K562 (cell line): ENCODE measurements around the gene SLFN14. TPM values are rescaled to one million over a fixed set of nuclear protein-coding genes. Genes with fewer than 3 reads are reported as not detected.

Experiments
- BMI1 ChIP-seq: fragments of 150-350 bp; IDR thresholded peaks from 2 replicates; pipeline ENCODE4 v1.6.1; 2014; ENCODE audit warnings: low read length
- FOXA3 ChIP-seq, 2 experiments: fragments of 450-650 bp in 1 of 2; sonication (generic) in 1 of 2; formaldehyde crosslinking; IDR thresholded peaks in 1 of 2; conservative IDR thresholded peaks in 1 of 2; 2 replicates each; pipeline versions ENCODE4 v1.4.0 to v1.8.0; 2020 to 2022; ENCODE audit warnings: mild to moderate bottlenecking in 2 of 2, missing genetic modification reagents in 1 of 2
- NFRKB ChIP-seq: fragments of 450-650 bp; IDR thresholded peaks from 2 replicates; pipeline ENCODE4 v1.6.1; 2016; ENCODE audit warnings: low read depth
- SNRNP70 ChIP-seq: fragments of 200-400 bp; formaldehyde crosslinking; optimal IDR thresholded peaks from 2 replicates; pipeline ENCODE3; 2017; ENCODE audit warnings: low read depth, low read length
- TAF7 ChIP-seq: fragments of 450-650 bp; IDR thresholded peaks from 2 replicates; pipeline ENCODE4 v1.6.1; 2016; ENCODE audit warnings: missing genetic modification characterization, missing compliant biosample characterization
- TGIF2 ChIP-seq: sonication (generic); formaldehyde crosslinking; IDR thresholded peaks from 2 replicates; pipeline ENCODE4 v1.8.1; 2022; ENCODE audit warnings: mild to moderate bottlenecking, missing genetic modification reagents, moderate library complexity
- ZBTB8A ChIP-seq: fragments of 450-650 bp; IDR thresholded peaks from 2 replicates; pipeline ENCODE4 v1.6.1; 2018; ENCODE audit warnings: mild to moderate bottlenecking, moderate library complexity; ENCODE audit not compliant: partially characterized antibody
- ZKSCAN3 ChIP-seq: fragments of 250-450 bp; sonication (Bioruptor Pico); IDR thresholded peaks from 2 replicates; pipeline ENCODE4 v1.4.0; 2020
- ZNF23 ChIP-seq: fragments of 250-450 bp; sonication (Bioruptor Pico); IDR thresholded peaks from 2 replicates; pipeline ENCODE4 v1.4.0; 2020; ENCODE audit warnings: mild to moderate bottlenecking
- ZSCAN32 ChIP-seq: fragments of 450-650 bp; formaldehyde crosslinking; IDR thresholded peaks from 2 replicates; pipeline ENCODE4 v1.4.0; 2020; ENCODE audit warnings: mild to moderate bottlenecking, moderate library complexity
- polyA plus RNA-seq, 8 experiments: library from polyadenylated mRNA; depleted of rRNA in 4 of 8; stranded (reverse) in 5 of 8; unstranded in 3 of 8; fragments of >200 nt; fragmentation: Nextera tagmentation in 2 of 8; fragmentation: Illumina TruSeq in 1 of 8; extraction: Ambion mirVana in 2 of 8; extraction: Trizol in 1 of 8; gene quantifications; 2 replicates each; pipeline versions ENCODE4 v1.2.1 to v1.2.3, GENCODE V29; 2011 to 2014; ENCODE audit warnings: inconsistent platforms in 1 of 8, missing spikeins in 1 of 8
- total RNA-seq, 7 experiments: library from RNA; depleted of rRNA in 6 of 7; stranded (reverse); fragments of >200 nt in 6 of 7; fragmentation: Illumina TruSeq in 2 of 7; extraction: Trizol in 2 of 7; gene quantifications; 2 replicates each; pipeline versions ENCODE4 v1.2.1 to v1.2.3, GENCODE V29; 2011 to 2021; ENCODE audit warnings: low replicate concordance in 1 of 7
- TF ChIP-seq, protein P1 (sequence below): fragments of 450-650 bp; IDR thresholded peaks from 2 replicates; pipeline ENCODE4 v1.6.1; 2016; ENCODE audit warnings: mild to moderate bottlenecking
- TF ChIP-seq, protein P2 (sequence below): sonication (generic); IDR thresholded peaks from 2 replicates; pipeline ENCODE4 v1.6.1; 2016
- TF ChIP-seq, protein P3 (sequence below), 2 experiments: IDR thresholded peaks; 2 replicates each; pipeline ENCODE4 v1.6.1; 2011; ENCODE audit warnings: borderline replicate concordance in 1 of 2, control low read depth in 1 of 2, low read depth in 1 of 2, low read length in 1 of 2, mild to moderate bottlenecking in 1 of 2, mixed read lengths in 1 of 2, moderate library complexity in 1 of 2; ENCODE audit not compliant: insufficient read depth in 1 of 2, insufficient read length in 1 of 2, poor library complexity in 1 of 2, severe bottlenecking in 1 of 2; ENCODE audit errors: extremely low read depth in 1 of 2
- TF ChIP-seq, protein P4 (sequence below): fragments of 250-450 bp; sonication (Bioruptor Pico); IDR thresholded peaks from 2 replicates; pipeline ENCODE4 v1.4.0; 2020
- TF ChIP-seq, protein P5 (sequence below): fragments of 450-650 bp; IDR thresholded peaks from 2 replicates; pipeline ENCODE4 v1.6.1; 2016

SLFN14 gene
- total and polyA plus RNA-seq, 9 of the 15 experiments (the other 6 are each of a cell fraction or from before 2014, with no cell fraction given), result 1.3 to 4.3 (median 3.1) TPM

DNA sequence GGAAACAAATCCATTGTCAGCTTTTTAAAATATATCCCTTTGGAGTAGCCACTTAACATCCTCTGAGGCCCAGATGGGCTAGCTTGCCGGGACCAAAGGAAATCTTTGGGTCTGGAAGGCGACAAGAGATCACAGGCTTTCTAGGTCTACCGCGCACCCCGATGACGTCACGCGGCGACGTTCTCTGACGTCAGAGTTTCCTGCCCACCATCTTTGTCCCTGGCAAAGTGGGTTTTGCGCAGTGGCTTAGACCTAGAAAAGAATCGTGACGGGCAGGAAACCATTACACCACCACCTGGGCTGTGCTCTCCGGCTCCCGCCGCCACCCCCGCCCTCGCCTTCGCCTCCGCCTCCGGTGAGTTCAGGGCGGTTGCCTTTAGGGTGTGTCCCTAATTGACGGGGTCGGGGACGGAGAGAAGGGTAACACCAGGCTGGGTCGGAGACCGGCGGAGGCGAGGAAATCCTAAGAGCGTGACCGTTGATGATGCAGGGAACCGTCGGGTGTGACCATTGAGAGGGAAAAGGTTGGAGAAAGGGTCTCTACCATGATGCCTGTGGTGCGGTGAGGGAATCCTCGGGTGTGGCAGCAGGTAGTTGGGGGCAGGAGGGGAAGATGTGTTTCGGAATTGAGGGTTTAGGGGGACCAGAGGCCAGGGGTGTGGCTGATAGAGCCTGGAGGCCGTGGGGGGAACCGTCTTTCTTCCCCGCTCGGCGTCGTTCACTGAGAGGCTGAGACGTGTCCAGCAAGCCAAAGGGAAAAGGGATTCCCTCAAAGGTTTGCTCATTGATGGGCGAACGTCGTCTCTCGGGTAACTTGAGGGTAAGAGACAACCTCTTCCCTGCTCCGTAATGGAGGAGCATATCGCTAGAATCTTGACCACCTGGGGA, 26.7 kb upstream of the SLFN14 start, which contains the start of gene AP2B1 (continued):
- TF ChIP-seq ZBTB8A (no peak), ZSCAN32 (peak; percentile 78), NFRKB (peak; percentile 94), TGIF2 (CRISPR knock-in tag) (no peak), SNRNP70 (no peak), TAF7 (tag) (peak; percentile 38; the same call in 1 of the 2 replicates), ZNF23 (CRISPR knock-in tag) (no peak), FOXA3 (CRISPR knock-in tag; conservative IDR thresholded peaks at IDR 0.05 in 1 of 2, IDR thresholded peaks at IDR 0.05 in 1 of 2) (no peak), BMI1 (no peak), ZKSCAN3 (no peak)
- TF ChIP-seq, protein P1, sequence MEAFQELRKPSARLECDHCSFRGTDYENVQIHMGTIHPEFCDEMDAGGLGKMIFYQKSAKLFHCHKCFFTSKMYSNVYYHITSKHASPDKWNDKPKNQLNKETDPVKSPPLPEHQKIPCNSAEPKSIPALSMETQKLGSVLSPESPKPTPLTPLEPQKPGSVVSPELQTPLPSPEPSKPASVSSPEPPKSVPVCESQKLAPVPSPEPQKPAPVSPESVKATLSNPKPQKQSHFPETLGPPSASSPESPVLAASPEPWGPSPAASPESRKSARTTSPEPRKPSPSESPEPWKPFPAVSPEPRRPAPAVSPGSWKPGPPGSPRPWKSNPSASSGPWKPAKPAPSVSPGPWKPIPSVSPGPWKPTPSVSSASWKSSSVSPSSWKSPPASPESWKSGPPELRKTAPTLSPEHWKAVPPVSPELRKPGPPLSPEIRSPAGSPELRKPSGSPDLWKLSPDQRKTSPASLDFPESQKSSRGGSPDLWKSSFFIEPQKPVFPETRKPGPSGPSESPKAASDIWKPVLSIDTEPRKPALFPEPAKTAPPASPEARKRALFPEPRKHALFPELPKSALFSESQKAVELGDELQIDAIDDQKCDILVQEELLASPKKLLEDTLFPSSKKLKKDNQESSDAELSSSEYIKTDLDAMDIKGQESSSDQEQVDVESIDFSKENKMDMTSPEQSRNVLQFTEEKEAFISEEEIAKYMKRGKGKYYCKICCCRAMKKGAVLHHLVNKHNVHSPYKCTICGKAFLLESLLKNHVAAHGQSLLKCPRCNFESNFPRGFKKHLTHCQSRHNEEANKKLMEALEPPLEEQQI, result 0 out of 2 replicates have a peak, but pooled peaks have one; percentile 60
- TF ChIP-seq, protein P2, sequence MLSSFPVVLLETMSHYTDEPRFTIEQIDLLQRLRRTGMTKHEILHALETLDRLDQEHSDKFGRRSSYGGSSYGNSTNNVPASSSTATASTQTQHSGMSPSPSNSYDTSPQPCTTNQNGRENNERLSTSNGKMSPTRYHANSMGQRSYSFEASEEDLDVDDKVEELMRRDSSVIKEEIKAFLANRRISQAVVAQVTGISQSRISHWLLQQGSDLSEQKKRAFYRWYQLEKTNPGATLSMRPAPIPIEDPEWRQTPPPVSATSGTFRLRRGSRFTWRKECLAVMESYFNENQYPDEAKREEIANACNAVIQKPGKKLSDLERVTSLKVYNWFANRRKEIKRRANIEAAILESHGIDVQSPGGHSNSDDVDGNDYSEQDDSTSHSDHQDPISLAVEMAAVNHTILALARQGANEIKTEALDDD, result no peak
- TF ChIP-seq, protein P3, sequence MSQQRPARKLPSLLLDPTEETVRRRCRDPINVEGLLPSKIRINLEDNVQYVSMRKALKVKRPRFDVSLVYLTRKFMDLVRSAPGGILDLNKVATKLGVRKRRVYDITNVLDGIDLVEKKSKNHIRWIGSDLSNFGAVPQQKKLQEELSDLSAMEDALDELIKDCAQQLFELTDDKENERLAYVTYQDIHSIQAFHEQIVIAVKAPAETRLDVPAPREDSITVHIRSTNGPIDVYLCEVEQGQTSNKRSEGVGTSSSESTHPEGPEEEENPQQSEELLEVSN (IDR thresholded peaks at IDR 0.05; ENCODE audit: borderline replicate concordance in 1 of 2, extremely low read depth in 1 of 2, insufficient read depth in 1 of 2, insufficient read length in 1 of 2, low read depth in 1 of 2, low read length in 1 of 2, poor library complexity in 1 of 2, severe bottlenecking in 1 of 2), result no peak
- TF ChIP-seq, protein P4, sequence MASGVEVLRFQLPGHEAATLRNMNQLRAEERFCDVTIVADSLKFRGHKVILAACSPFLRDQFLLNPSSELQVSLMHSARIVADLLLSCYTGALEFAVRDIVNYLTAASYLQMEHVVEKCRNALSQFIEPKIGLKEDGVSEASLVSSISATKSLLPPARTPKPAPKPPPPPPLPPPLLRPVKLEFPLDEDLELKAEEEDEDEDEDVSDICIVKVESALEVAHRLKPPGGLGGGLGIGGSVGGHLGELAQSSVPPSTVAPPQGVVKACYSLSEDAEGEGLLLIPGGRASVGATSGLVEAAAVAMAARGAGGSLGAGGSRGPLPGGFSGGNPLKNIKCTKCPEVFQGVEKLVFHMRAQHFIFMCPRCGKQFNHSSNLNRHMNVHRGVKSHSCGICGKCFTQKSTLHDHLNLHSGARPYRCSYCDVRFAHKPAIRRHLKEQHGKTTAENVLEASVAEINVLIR (CRISPR knock-in tag), result peak; percentile 100
- TF ChIP-seq, protein P5, sequence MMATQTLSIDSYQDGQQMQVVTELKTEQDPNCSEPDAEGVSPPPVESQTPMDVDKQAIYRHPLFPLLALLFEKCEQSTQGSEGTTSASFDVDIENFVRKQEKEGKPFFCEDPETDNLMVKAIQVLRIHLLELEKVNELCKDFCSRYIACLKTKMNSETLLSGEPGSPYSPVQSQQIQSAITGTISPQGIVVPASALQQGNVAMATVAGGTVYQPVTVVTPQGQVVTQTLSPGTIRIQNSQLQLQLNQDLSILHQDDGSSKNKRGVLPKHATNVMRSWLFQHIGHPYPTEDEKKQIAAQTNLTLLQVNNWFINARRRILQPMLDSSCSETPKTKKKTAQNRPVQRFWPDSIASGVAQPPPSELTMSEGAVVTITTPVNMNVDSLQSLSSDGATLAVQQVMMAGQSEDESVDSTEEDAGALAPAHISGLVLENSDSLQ, result peak; percentile 84
